Right atrium auricular region (tissue), 2 donors: ENCODE results near the gene DDX3X. TPM values are rescaled to one million over a fixed set of nuclear protein-coding genes. Genes with fewer than 3 reads are reported as not detected.

Experiments
- DNase-seq: peaks from one replicate; pipeline ENCODE4 v3.0.0-alpha.2; 2019; ENCODE audit warnings: low spot score
- H3K27ac ChIP-seq, 2 donors: fragments of 200-600 bp; sonication (generic); 1 replicate in 1 of 2; 2 replicates in 1 of 2; pipeline ENCODE4 v1.5.1; 2016 to 2019
- H3K27me3 ChIP-seq, 2 donors: fragments of 200-600 bp; sonication (generic); one replicate each; pipeline versions ENCODE4 v1.5.1 to v1.6.0; 2017 to 2019
- H3K36me3 ChIP-seq: fragments of 200-600 bp; sonication (generic); one replicate; pipeline ENCODE4 v1.5.1; 2016
- H3K4me1 ChIP-seq, 2 donors: fragments of 200-600 bp; sonication (generic); one replicate each; pipeline versions ENCODE4 v1.5.1 to v1.6.0; 2017 to 2019
- H3K4me3 ChIP-seq, 2 donors: fragments of 200-600 bp; sonication (generic); 1 replicate in 1 of 2; 2 replicates in 1 of 2; pipeline ENCODE4 v1.5.1; 2017 to 2019; ENCODE audit warnings: mild to moderate bottlenecking in 1 of 2, moderate library complexity in 1 of 2
- H3K9me3 ChIP-seq, 2 donors: fragments of 200-600 bp; sonication (generic); one replicate each; pipeline ENCODE4 v1.5.1; 2019
- CTCF ChIP-seq, 2 donors: fragments of 200-600 bp; sonication (generic); IDR thresholded peaks; one replicate each; pipeline ENCODE4 v1.5.1; 2019; ENCODE audit warnings: antibody characterized with exemption in 2 of 2
- total RNA-seq, 2 donors: library from RNA; depleted of rRNA; stranded (reverse); fragments of >200 nt; gene quantifications; one replicate each; pipeline ENCODE4 v1.1.0, GENCODE V29; 2016

The DDX3X gene
- total RNA-seq, 2 donors from 2014 or later = 150 to 152 TPM

- TF ChIP-seq CTCF (IDR thresholded peaks at IDR 0.05) = no peak
- Histone ChIP-seq H3K27me3 (no peaks in the 10 kb centered on the region), H3K4me3 (no peak overlapping the region), H3K9me3 (no peaks in the 10 kb centered on the region), H3K27ac (no peak overlapping the region), H3K4me1 (peaks cover 0 to 16% of the 10 kb centered on the region in 2 donors), H3K36me3 (no peaks in the 10 kb centered on the region)
- DNase-seq = no peak
These were observed 4.9 kb upstream of the DDX3X start for GRCh38 chrX:41329101-41329500.

GRCh38 chrX:41332005-41332404 lies 2.0 kb upstream of the DDX3X start:
- Histone ChIP-seq H3K4me3 (peak overlapping the region in 1 of 2 donors; percentile 92), H3K27ac (peak overlapping the region; percentile 98 to 100), H3K9me3 (no peaks in the 10 kb centered on the region), H3K36me3 (no peaks in the 10 kb centered on the region), H3K27me3 (no peaks in the 10 kb centered on the region), H3K4me1 (peaks cover 0 to 30% of the 10 kb centered on the region in 2 donors)
- DNase-seq = no peak
- TF ChIP-seq CTCF (IDR thresholded peaks at IDR 0.05) = no peak

DNA sequence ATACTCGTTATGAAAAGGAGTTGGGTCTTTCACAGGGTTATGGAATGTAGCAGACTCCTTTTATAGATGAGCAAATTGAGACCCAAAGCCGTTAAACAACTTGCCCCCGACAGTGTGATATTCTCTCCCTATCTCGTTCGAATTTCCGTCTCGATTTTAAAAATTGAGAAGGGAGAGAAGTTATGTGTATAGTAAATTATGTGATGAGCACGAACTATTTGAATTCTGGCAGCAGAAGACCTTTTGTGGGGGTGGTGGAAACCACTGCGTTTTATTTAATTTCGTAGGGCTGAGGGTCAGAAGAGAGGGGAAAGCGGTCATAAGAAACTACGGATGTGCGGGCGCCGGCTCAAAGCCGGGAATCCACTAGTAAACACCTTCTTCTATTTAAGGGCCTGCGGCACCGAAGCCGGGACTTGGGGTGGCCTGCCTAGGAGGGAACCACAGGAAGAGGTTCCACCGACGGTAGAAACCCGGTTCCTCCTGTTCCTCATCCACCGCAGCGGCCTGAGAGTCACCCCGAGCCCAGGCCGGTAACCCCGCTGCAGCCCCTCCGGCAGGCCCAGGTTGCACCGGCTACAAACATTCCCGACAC lies 1.5 kb upstream of the DDX3X start:
- Histone ChIP-seq H3K4me3 (peak overlapping the region; percentile 87 to 92), H3K27ac (peak overlapping the region; percentile 98 to 100), H3K9me3 (no peaks in the 10 kb centered on the region), H3K4me1 (peaks cover 0 to 35% of the 10 kb centered on the region in 2 donors), H3K36me3 (no peaks in the 10 kb centered on the region), H3K27me3 (no peaks in the 10 kb centered on the region)
- DNase-seq = peak; percentile 63
- no peak for TF ChIP-seq CTCF (IDR thresholded peaks at IDR 0.05)

DNA sequence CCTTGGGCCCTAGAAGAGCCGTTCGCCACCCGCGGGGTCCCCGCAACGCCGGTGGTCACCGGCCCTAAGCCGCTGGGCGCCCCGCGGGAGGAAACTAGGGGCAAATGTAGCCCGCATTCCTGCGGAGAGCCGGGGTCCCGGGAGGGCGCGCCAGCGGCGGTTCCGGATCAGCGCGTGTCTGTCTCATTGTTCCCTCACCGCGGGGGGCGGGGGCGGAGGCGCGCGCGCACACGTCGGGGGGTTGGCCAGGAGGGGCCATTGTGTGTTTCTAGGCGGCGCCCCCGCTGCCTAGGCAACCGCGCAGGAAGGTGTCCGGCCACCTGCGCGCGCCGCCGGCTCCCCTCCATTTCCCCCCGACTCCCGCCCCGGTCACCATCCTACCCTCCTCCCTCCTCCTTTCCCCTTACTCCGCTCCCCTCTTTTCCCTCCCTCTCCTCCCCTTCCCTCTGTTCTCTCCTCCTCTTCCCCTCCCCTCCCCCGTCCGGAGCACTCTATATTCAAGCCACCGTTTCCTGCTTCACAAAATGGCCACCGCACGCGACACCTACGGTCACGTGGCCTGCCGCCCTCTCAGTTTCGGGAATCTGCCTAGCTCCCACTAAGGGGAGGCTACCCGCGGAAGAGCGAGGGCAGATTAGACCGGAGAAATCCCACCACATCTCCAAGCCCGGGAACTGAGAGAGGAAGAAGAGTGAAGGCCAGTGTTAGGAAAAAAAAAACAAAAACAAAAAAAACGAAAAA lies 789 bp upstream of the DDX3X start:
- Histone ChIP-seq H3K36me3 (peaks cover 4% of the 10 kb centered on the region), H3K4me1 (peaks cover 0 to 42% of the 10 kb centered on the region in 2 donors), H3K27me3 (no peaks in the 10 kb centered on the region), H3K27ac (peak overlapping the region; percentile 98 to 100), H3K9me3 (no peaks in the 10 kb centered on the region), H3K4me3 (peak overlapping the region; percentile 87 to 92)
- no peak for TF ChIP-seq CTCF (IDR thresholded peaks at IDR 0.05)
- peak; percentile 87 for DNase-seq

- peak overlapping the region; percentile 98 to 100 for H3K27ac ChIP-seq
- peaks cover 16% of the 10 kb centered on the region for H3K36me3 ChIP-seq
- DNase-seq = peak; percentile 91
- peak overlapping the region; percentile 87 to 92 for H3K4me3 ChIP-seq
- no peak for TF ChIP-seq CTCF (IDR thresholded peaks at IDR 0.05)
- no peaks in the 10 kb centered on the region for H3K9me3 ChIP-seq
- H3K27me3 ChIP-seq = no peaks in the 10 kb centered on the region
- H3K4me1 ChIP-seq = peaks cover 0 to 56% of the 10 kb centered on the region in 2 donors
These were observed 618 bp downstream of the DDX3X start for GRCh38 chrX:41334363-41335197.
